ENCODE measurements around the gene ERBB4.
"Not testable (repeated sequence)": the region's sequence is repeated elsewhere in the genome, so short reads cannot be mapped to it uniquely, and the experiment has no call there.

Gene ERBB4

GRCh38 chr2:211798868-211799267 is 739.7 kb downstream of the ERBB4 start:
- no peak for DNase-seq

- DNase-seq = no peak
These were observed 744.9 kb downstream of the ERBB4 start for GRCh38 chr2:211793690-211794089.

GRCh38 chr2:211789982-211790381 is 748.6 kb downstream of the ERBB4 start:
- no peak for DNase-seq

GRCh38 chr2:211766689-211767088 is 771.9 kb downstream of the ERBB4 start:
- no peak for DNase-seq

GRCh38 chr2:211762479-211762878 is 776.1 kb downstream of the ERBB4 start:
- no peak for DNase-seq

GRCh38 chr2:211760103-211760502 is 778.5 kb downstream of the ERBB4 start:
- no peak for DNase-seq

- no peak for DNase-seq
These were observed 782.3 kb downstream of the ERBB4 start for GRCh38 chr2:211756266-211756665.

GRCh38 chr2:211755187-211755586 is 783.4 kb downstream of the ERBB4 start:
- no peak for DNase-seq

- no peak for DNase-seq
These were observed 786.8 kb downstream of the ERBB4 start for GRCh38 chr2:211751848-211752247.

- DNase-seq = no peak
These were observed 790.3 kb downstream of the ERBB4 start for GRCh38 chr2:211748339-211748738.

GRCh38 chr2:211745295-211746097 is 793.1 kb downstream of the ERBB4 start:
- DNase-seq = peak; percentile 40 to 64

- DNase-seq = no peak
These were observed 794.2 kb downstream of the ERBB4 start for GRCh38 chr2:211744379-211744778.

- DNase-seq = no peak
These were observed 796.6 kb downstream of the ERBB4 start for GRCh38 chr2:211741966-211742365.

GRCh38 chr2:211737282-211737681 is 801.3 kb downstream of the ERBB4 start:
- DNase-seq = no peak

GRCh38 chr2:211730215-211730614 is 808.4 kb downstream of the ERBB4 start:
- DNase-seq = no peak

GRCh38 chr2:211729433-211729832 is 809.2 kb downstream of the ERBB4 start:
- no peak for DNase-seq

GRCh38 chr2:211724933-211725332 is 813.7 kb downstream of the ERBB4 start:
- DNase-seq = no peak

- no peak for DNase-seq
These were observed 815.2 kb downstream of the ERBB4 start for GRCh38 chr2:211723398-211723797.

- DNase-seq = no peak
These were observed 815.7 kb downstream of the ERBB4 start for GRCh38 chr2:211722928-211723327.

GRCh38 chr2:211721874-211722273 is 816.7 kb downstream of the ERBB4 start:
- not testable (repeated sequence) for DNase-seq

GRCh38 chr2:211709389-211709788 is 829.2 kb downstream of the ERBB4 start:
- peak; percentile 55 to 71 for DNase-seq

- no peak for DNase-seq
These were observed 845.9 kb downstream of the ERBB4 start for GRCh38 chr2:211692689-211693088.

- no peak for DNase-seq
These were observed 847.9 kb downstream of the ERBB4 start for GRCh38 chr2:211690736-211691135.

GRCh38 chr2:211688196-211688595 is 850.4 kb downstream of the ERBB4 start:
- no peak for DNase-seq

GRCh38 chr2:211674715-211675114 is 863.9 kb downstream of the ERBB4 start:
- no peak for DNase-seq
